Neural crest cell (in vitro differentiated cells): Measurements from ENCODE around the gene MNDA. TPM values are rescaled to one million over a fixed set of nuclear protein-coding genes. Genes with fewer than 3 reads are reported as not detected.

Experiments
- DNase-seq: peaks from one replicate; pipeline ENCODE4 v3.0.0; 2021; ENCODE audit warnings: low read depth, mixed read lengths, low spot score
- H3K27ac Mint-ChIP-seq: one replicate; pipeline ENCODE4 v1.8.0; 2021; ENCODE audit warnings: mild to moderate bottlenecking, mixed read lengths; ENCODE audit not compliant: unreplicated experiment
- H3K27me3 Mint-ChIP-seq: 2 replicates; pipeline ENCODE4 v1.8.0; 2021; ENCODE audit warnings: low read depth, mild to moderate bottlenecking, mixed read lengths
- H3K36me3 Mint-ChIP-seq: 2 replicates; pipeline ENCODE4 v1.8.0; 2021; ENCODE audit warnings: low read depth, mild to moderate bottlenecking, mixed read lengths
- H3K4me1 Mint-ChIP-seq: 2 replicates; pipeline ENCODE4 v1.8.0; 2021; ENCODE audit warnings: mixed read lengths
- H3K4me3 Mint-ChIP-seq: one replicate; pipeline ENCODE4 v1.8.0; 2021; ENCODE audit warnings: mild to moderate bottlenecking, mixed read lengths
- H3K9me3 Mint-ChIP-seq: 2 replicates; pipeline ENCODE4 v1.8.0; 2021; ENCODE audit warnings: mixed read lengths
- total RNA-seq: library from RNA; stranded (reverse); gene quantifications from 2 replicates; pipeline ENCODE4 v1.2.1, GENCODE V29; 2021
- TF ChIP-seq, protein P1 (sequence below): fragments of 200-600 bp; sonication (generic); conservative IDR thresholded peaks from 2 replicates; pipeline ENCODE4 v1.5.0; 2021; ENCODE audit warnings: antibody characterized with exemption, mild to moderate bottlenecking

The MNDA gene
- total RNA-seq, 1 donor from 2014 or later, result not detected

DNA sequence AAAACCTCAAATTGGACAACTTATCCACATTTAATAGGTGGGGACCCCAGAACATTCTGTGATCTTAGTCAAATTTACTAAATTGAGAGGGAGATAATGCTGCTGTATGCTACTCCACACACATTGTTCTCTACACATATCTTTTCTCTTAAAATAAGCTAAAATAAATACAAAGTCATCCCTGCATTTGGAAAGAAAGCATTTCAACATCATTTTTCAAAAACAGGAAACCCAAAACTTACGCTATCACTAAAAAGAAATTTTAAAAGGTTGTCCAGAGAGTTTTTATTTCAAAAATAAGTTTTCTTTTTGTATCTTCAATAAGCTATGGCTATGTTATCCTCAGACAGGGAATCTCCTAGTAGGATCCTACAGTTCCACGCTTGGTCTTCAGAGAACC is 30.6 kb upstream of the MNDA start:
- TF ChIP-seq, protein P1, sequence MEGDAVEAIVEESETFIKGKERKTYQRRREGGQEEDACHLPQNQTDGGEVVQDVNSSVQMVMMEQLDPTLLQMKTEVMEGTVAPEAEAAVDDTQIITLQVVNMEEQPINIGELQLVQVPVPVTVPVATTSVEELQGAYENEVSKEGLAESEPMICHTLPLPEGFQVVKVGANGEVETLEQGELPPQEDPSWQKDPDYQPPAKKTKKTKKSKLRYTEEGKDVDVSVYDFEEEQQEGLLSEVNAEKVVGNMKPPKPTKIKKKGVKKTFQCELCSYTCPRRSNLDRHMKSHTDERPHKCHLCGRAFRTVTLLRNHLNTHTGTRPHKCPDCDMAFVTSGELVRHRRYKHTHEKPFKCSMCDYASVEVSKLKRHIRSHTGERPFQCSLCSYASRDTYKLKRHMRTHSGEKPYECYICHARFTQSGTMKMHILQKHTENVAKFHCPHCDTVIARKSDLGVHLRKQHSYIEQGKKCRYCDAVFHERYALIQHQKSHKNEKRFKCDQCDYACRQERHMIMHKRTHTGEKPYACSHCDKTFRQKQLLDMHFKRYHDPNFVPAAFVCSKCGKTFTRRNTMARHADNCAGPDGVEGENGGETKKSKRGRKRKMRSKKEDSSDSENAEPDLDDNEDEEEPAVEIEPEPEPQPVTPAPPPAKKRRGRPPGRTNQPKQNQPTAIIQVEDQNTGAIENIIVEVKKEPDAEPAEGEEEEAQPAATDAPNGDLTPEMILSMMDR, result no peak
- Mint-ChIP-seq H3K4me3 (no peak overlapping the region), H3K27me3 (peaks cover 57% of the 10 kb centered on the region), H3K4me1 (no peaks in the 10 kb centered on the region), H3K27ac (no peak overlapping the region), H3K36me3 (no peaks in the 10 kb centered on the region), H3K9me3 (no peaks in the 10 kb centered on the region)
- DNase-seq, result no peak

DNA sequence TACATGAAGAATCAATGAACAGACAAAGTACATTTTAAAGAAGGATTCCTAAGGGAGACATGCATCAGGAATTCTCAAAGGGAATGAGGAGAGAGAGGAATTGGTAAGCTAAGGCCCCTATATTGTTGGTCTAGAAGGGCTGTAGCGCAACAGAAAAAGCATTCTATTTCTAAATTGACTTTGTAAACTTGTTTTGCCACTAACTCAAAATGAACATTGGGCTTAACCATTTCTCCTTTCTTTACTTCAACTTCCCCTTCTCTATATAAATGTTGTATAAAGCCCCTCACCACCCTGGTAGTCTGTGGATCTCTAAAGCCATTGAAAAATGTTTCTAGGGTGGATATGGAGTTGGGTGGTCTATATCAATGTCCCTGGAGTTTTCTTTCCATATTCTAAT is 29.8 kb upstream of the MNDA start:
- Mint-ChIP-seq H3K27me3 (peaks cover 59% of the 10 kb centered on the region), H3K9me3 (no peaks in the 10 kb centered on the region), H3K4me3 (no peak overlapping the region), H3K27ac (no peak overlapping the region), H3K4me1 (no peaks in the 10 kb centered on the region), H3K36me3 (no peaks in the 10 kb centered on the region)
- DNase-seq, result no peak
- TF ChIP-seq, protein P1, result no peak

DNA sequence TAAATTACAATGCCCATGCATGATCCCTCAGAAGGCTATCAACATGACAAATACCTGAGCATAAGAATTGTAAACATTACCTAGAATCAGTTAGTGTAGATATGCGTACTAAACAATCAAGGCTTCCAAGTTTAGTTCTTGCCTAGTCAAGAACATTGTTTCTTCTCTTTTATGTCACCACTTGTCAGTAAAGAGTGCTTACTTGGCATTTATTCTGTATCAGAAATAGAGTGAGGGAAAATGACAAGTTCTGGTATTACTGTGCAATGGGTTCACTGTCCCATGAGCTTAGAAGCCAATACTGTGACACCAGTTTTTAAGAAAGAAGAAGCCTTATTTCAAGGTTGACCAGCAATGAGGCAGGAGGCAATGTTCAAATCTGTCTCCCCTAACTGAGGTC is 27.5 kb upstream of the MNDA start:
- H3K4me3 Mint-ChIP-seq, result no peak overlapping the region
- H3K27me3 Mint-ChIP-seq, result peaks cover 59% of the 10 kb centered on the region
- no peak for DNase-seq
- TF ChIP-seq, protein P1, result no peak
- H3K4me1 Mint-ChIP-seq, result no peaks in the 10 kb centered on the region
- no peak overlapping the region for H3K27ac Mint-ChIP-seq
- no peaks in the 10 kb centered on the region for H3K36me3 Mint-ChIP-seq
- H3K9me3 Mint-ChIP-seq, result no peaks in the 10 kb centered on the region

DNA sequence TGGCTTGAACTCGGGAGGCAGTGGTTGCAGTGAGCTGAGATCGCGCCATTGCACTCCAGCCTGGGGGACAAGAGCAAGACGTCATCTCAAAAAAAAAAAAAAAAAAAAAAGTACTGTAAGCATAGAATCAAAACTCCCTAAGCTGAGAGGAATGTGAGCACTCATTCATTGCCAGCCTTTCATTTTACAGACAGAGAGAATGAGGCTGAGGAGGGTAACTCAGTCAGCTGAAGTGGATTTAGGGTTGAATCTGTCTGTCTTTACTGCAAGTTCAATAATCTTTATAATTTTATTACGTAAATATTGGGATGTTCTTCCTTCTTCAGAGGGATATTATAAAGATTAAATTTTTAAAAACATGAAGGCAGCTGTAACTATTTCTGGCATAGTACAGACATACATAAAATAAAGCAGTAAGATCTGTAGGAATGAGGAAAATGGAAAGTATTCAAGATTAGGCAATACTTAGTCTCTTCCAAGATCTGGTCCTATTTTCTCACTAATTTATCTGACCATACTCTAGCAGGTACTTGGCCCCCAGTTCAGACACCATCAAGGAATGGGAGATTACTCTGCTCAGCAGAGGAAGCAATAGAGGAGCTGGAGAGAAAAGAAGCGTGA is 24.1 kb upstream of the MNDA start:
- no peak overlapping the region for H3K27ac Mint-ChIP-seq
- DNase-seq, result no peak
- H3K36me3 Mint-ChIP-seq, result no peaks in the 10 kb centered on the region
- no peaks in the 10 kb centered on the region for H3K9me3 Mint-ChIP-seq
- H3K4me3 Mint-ChIP-seq, result no peak overlapping the region
- H3K4me1 Mint-ChIP-seq, result no peaks in the 10 kb centered on the region
- peaks cover 33% of the 10 kb centered on the region for H3K27me3 Mint-ChIP-seq
- TF ChIP-seq, protein P1, result no peak

DNA sequence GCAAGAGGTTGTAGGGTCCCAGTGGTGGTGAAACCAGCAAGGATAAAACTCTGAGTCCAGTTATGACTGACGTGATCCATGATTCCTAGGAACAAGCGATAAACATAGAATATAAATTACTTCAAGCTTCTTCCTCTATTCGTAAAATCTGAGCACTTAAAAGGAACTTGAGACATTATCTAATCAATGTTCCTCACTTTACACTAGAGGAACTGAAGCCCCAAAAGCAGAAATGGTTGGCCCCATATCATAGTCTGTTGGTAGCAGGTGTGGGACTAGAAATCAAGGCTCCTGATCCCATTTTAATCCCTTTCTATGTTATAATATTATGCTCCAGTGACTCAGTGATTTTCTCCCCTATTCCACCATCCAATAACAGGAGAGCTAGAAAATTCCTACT is 21.9 kb upstream of the MNDA start:
- DNase-seq, result no peak
- no peaks in the 10 kb centered on the region for H3K9me3 Mint-ChIP-seq
- H3K4me3 Mint-ChIP-seq, result no peak overlapping the region
- TF ChIP-seq, protein P1, result no peak
- no peaks in the 10 kb centered on the region for H3K4me1 Mint-ChIP-seq
- no peak overlapping the region for H3K27ac Mint-ChIP-seq
- H3K36me3 Mint-ChIP-seq, result no peaks in the 10 kb centered on the region
- peaks cover 16% of the 10 kb centered on the region for H3K27me3 Mint-ChIP-seq

DNA sequence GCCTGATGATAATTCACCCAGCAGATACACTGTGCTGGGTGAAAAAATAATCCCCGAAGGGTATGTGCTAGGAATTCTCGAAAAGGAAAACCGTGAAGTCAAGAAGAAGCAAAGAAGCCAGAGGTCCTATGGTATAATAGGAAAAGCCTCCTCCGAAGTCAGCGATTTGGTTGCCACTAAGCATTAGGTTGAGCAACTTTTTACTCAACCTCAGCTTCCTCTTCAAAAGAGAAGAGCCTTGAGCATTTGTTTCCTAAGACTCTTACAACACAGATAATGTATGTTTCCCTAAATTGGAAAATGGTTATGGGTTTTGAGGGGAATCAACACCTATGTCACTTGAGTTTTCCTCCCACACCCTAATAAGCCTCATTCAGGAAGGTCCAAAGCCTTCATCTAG is 21.3 kb upstream of the MNDA start:
- TF ChIP-seq, protein P1, result no peak
- DNase-seq, result no peak
- H3K27me3 Mint-ChIP-seq, result peaks cover 16% of the 10 kb centered on the region
- H3K4me1 Mint-ChIP-seq, result no peaks in the 10 kb centered on the region
- H3K36me3 Mint-ChIP-seq, result no peaks in the 10 kb centered on the region
- no peak overlapping the region for H3K4me3 Mint-ChIP-seq
- no peak overlapping the region for H3K27ac Mint-ChIP-seq
- H3K9me3 Mint-ChIP-seq, result no peaks in the 10 kb centered on the region
